NCI-H2196 treated with DMSO at 0.1 percent for 48 hours (cell line): Measurements from ENCODE around the gene OPTN.

ENCODE experiments used
- DNase-seq: peaks from one replicate; lab custom pipeline; 2025; ENCODE audit not compliant: unreplicated experiment; lab: John Stamatoyannopoulos, UW

Gene OPTN

DNA sequence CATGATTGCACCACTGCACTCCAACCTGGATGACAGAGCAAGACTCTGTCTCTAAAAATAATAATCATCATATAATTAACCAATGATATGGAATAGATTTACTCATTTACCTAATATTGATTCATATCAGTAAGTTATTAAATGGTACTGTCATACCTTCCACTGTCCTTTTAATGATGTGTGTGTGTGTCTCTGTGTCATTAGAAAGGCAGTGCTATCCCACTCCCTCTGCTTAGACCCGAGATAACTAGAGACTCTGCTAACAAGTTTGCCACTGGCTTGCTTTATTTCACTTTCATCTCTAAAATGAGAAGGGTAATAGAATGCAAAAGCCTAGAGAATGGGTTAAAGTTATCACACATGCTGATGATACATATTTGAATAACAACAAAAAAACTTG, 82.5 kb downstream of the OPTN start:
- DNase-seq = no peak

DNA sequence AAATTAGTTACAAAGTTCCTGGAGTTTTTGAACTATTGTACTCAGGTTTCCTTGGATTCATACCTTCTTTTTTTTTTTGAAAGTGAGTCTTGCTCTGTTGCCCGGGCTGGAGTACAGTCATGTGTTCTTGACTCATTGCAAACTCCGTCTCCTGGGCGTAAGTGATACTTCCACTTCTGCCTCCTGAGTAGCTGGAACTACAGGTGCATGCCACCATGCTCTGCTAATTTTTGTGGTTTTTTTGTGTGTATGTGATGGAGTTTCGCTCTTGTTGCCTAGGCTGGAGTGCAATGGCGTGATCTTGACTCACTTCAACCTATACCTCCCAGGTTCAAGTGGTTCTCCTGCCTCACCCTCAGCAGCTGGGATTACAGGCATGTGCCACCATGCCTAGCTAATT, 83.7 kb downstream of the OPTN start:
- DNase-seq = no peak

DNA sequence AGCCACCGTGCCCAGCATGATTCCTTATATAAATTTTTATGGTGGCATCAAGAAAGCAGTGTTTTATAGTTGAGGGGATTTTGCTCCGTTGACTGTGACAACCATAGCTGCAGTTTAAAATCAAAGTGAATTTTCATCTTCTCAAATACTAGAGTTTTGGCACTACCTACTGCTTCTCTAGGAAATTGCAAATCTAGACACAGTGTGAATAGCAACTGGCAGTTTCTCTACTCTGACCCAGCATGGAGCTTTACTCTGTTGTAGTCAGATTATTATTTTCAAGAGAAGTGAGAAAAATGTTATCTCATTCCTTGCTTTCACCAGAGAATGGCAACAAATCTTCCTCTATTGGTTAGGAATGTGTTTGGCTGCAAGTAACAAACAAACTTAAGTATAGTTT, 84.3 kb downstream of the OPTN start:
- DNase-seq = no peak

DNA sequence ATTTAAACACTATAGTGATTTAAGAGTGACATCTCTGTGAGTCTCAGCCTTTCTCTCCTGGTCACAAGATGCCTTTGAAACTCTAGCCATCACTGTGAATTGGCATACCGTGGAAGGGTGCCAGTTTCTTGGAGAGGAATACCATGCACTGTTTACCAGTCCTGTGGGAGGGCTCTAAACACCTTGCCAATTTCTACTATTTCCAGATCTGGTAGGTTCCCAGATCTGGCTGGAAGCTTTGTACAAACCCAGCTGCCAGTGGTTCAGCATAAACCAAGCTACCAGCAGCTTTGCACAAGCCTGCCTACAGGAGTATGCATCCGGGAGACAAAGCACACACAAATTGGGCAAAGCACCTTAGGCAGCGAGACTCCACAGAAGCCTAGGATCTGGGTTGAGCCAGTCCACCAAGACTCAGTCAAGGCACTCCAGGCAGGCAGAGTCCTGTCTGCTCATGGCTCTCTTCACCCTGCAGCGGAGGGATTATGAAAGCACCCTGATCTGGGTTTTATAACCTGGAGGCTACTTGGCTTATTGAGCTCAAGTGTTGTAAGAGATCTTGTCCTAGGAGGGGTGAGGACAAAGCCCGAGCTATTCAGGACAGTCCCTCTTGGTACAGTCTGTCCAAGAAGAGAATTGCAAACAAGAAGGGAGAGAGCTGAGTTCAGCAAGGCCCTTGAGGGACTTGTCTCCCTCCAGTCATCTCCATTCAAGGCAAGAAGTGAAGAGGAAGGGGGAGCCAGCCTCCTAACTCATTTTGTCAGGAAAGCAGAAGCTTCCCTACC, 85.0 kb downstream of the OPTN start:
- DNase-seq = peak; percentile 58

DNA sequence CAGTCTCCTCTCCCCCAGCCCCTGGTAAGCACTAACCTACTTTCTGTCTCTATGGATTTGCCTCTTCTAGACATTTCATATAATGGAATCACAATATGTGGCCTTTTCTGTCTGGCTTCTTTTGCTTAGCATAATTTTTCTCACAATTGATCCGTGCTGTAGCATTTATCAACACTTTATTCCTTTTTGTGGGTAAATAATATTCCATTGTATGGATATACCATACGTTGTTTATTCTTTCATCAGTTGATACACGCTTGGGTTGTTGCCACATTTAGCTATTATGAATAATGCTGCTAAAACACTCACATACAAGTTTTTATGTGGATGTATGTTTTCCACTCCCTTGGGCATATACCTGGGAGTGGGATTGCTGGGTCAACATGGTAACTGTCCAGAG, 87.2 kb downstream of the OPTN start:
- no peak for DNase-seq
